Stimulated activated CD8-positive, alpha-beta memory T cell treated with anti-CD3 and anti-CD28 coated beads, Interleukin-12 subunit alpha, Interleukin-12 subunit beta, amount 100 ng/mL, for 1 hour (primary cell): ENCODE measurements around the gene ARHGEF9.

ENCODE experiments used
- DNase-seq: peaks from one replicate; pipeline ENCODE4 v3.0.0-alpha.2; 2020; ENCODE audit warnings: low read depth

ARHGEF9 gene

DNA sequence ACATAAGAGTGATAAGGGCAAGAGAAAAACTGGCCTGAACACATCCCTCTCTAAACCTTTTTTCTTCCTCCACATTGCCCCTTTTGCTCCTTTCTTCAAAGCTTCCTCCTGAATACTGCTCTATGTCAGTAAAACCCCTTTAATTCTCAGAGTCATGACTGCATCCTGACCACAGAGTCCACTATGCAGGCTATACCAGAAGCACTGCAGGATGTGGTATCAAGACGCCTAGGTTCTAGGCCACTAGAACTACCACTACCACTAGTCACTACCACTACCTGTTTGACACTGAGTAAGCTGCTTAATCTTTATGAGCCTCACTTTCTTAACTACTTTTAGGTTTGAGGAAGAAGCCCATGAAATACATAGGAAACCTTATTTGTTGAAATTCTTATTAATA, 38.7 kb downstream of the ARHGEF9 start:
- DNase-seq = no peak

- DNase-seq = no peak
Observed at GRCh38 chrX:63744850-63745394, 40.1 kb downstream of the ARHGEF9 start.

DNA sequence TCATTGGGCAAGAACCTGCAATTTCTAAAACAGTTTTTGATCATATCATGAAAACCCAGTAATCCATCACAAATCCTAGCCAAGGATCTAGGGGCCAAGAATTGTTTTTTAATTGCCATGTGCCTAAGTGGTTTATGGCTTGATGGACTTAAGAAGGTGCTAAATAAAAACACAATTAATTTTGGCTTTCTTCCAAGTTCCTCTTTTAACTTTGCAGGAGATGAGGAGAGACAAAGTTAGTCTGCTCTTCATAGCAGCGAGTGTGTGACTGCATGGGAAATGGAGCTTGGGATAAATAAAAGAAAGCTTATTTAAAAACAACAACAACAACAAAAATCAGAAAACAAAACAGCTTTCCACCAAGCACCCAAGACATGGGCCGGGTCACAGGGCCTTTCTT, 41.4 kb downstream of the ARHGEF9 start:
- no peak for DNase-seq

DNA sequence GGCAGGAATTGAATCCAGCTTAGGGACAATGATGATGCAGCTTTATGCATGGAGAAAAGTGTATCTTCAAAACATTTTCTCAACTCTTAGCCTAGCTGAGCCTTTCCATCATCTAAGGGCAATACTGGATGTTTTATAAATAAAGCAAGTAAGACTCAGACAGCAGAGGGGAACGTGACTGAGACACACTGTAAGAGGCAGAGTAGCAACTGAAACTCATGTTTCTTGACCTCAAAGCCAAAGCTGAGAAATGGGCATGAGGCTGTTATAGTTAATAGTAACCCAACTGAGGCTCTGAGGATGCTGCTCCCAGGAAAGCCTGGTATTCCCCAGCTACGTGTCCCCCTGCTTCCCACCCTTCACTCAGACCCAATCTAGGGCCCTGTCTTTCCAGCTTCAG, 44.6 kb downstream of the ARHGEF9 start:
- no peak for DNase-seq

- no peak for DNase-seq
Observed at GRCh38 chrX:63739885-63740284, 45.1 kb downstream of the ARHGEF9 start.

GRCh38 chrX:63738696-63739095, 46.3 kb downstream of the ARHGEF9 start:
- no peak for DNase-seq

- DNase-seq = no peak
Observed at GRCh38 chrX:63737131-63737921, 47.7 kb downstream of the ARHGEF9 start.

DNA sequence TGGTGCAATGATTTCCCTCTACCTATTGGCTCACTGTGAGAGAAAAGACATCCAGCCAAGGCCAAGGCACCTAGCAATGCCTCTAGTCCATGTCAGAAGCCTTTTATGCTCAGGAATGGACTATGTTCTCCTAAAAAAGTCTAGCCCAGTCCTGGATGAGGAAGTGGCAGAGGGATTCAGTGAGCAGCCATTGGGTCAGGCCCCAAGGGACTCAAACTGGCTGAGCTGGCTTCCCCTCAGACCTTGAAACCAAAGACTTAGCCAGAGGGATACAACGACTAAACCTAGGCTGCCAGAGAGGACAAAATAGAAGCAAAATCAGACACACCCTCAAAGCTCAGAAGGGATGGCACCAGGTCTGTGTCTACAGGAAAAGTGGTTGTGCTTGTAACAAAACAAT, 49.1 kb downstream of the ARHGEF9 start:
- no peak for DNase-seq

- no peak for DNase-seq
Observed at GRCh38 chrX:63720293-63720692, 64.7 kb downstream of the ARHGEF9 start.

DNA sequence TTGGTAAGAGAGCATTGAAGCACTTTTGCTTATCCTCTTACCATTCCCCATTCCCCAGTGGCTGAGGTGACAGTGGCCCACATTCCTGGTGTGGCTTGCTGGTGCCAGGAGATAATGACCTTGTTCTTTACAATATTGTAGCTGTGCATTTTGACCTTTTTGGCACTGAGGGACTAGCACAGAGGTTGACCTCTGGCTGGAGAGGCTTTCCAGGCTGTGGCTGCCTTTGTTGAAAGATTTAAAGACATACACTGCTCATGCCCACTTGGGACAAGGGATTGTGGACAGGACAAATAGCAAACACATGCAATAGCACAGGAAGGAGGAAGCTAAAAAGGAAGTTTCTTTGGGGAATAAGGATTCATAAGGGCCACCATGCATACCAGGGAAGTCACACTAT, 65.4 kb downstream of the ARHGEF9 start:
- no peak for DNase-seq

DNA sequence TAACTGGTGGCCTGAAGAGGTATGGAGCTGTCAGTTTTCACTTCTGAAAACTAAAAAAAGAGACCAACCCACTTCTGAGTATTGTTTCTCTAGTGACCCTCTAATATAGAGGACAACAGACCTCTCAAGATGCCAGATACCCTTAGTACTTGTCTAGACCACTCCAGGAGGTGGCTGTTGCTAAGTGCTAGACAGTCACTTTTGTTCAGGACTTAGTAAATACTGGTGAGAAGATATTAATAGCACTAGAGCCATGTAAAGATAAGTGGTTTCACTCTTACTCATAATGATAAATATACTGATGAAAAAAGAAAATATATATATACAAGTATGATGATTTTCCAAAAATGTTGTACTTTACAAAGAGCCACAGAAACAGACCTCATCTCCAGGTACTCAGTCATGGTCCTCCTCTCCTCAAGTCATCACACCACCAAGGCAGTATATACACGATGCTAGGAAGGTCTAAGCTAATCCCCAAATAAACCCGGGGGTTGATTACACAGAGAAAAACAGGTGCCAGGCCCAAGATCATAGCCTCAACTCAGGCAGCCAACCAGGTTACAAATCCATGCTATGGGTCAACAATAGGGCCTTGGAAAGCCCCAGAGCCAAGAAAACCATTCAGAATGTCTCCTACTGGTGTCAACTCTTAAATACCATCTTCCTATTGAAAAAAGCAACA, 66.9 kb downstream of the ARHGEF9 start:
- no peak for DNase-seq

DNA sequence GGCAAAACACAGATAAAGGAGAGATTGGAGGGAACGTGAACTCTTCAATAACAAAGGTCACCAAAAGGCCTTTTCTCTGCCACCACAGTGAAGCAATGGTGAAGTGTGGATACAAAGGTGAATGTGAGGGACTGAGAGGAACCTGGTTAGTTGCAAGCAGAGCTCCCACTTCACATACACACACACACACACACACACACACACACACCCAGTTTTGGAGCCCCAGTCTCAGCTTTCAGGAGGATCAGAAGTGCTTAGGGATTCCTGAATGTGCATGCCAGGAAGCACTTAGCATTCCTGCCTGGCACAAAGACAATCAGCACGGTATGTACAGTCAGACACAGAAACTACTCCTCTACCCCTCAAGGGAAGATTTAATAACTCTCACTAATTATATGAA, 71.5 kb downstream of the ARHGEF9 start:
- DNase-seq = no peak

GRCh38 chrX:63708801-63709200, 76.2 kb downstream of the ARHGEF9 start:
- no peak for DNase-seq

- no peak for DNase-seq
Observed at GRCh38 chrX:63702556-63702955, 82.5 kb downstream of the ARHGEF9 start.

DNA sequence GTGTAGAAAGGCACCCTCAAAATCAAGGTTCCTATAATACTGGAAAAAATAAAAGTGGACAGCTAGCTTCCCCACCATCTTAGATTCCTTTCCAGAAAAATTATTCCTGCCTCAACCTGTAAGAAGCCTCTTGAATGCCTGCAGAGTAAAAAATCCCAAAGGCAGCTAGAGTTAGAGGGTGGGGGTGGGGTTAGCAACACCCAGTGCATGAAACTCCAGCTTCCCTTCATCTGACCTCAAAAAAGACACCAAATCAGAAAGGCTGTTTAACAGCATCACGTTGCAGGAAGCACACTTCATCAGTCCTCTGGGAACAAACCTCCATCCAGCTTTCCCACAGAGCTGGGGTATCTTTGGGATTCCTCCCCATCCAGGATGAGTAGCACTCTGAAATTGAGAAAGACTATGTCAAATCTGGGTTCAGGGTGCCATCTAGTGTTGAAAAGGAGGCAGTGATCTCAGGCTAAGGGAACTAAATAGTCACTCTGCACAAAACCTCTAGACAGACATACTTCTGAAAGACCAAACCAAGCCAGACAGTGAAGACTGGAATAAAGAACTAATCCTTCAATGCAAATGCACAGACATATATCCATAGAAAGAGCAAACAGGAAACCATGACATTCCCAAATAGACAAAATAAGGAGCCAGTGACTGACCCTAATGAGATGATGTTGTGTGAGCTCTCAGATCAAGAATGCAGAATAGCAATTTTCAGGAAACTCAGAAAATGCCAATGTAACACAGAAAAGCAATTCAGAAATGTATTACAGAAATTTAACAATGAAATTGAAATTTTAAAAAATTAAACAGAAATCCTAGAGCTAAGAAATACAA, 97.9 kb downstream of the ARHGEF9 start:
- DNase-seq = peak; percentile 1

DNA sequence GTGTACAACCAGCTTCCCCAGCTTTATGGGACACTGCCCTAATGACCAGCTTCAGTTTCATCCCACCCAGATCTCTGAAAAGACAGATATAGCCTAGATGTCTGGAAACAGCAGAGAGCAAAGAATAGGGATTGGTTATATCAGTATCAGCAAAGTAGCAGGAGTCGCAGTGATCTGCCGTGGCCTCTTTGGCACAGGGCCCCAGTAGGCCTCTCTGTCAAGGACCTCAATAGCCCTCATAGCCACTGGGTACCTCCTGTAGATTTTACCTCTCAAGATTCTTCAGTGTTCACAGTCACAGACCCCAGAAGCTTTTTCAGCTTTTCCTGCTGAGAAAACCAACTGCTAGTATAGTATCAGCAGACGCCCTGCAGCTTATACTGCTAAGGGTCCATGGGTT, 104.6 kb downstream of the ARHGEF9 start:
- no peak for DNase-seq

GRCh38 chrX:63679432-63679831, 105.6 kb downstream of the ARHGEF9 start:
- no peak for DNase-seq

DNA sequence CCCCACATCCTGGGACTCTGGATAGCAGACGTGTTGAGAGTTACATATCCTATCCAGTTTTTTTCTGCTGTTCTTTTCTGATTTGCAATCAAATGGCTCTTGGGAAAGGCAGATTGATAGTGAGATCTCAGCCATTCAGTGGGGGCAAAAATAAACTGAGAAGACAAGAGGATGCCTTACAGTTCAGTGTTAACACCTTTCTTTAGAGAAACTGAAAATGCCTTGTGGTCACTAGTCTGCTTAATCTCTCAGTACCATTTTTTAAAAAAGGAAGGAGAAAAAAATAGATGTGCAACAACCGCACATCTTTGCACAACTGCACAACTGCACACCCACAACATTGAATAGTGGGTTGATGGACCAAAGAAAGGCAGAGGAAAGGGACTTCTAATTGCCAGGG, 109.3 kb downstream of the ARHGEF9 start:
- no peak for DNase-seq

DNA sequence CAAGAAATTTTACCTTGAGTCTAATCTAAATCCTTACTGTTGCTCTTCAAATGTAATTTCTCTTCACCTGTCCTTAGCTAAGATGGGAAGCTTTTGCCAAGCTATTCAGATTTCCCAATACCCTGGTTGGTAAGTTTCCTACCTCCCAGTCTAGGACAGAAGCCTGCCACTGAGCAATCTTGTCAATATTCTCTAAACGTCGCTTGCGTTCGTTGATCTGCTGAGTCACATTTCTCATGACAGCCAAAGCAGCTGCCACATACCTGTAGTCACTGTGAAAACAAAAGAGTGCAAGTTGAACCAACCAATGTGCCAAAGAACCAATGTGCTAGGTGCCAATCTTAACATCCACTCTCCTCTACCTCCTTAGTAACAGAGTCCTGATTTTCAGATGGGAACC, 111.1 kb downstream of the ARHGEF9 start:
- DNase-seq = no peak

DNA sequence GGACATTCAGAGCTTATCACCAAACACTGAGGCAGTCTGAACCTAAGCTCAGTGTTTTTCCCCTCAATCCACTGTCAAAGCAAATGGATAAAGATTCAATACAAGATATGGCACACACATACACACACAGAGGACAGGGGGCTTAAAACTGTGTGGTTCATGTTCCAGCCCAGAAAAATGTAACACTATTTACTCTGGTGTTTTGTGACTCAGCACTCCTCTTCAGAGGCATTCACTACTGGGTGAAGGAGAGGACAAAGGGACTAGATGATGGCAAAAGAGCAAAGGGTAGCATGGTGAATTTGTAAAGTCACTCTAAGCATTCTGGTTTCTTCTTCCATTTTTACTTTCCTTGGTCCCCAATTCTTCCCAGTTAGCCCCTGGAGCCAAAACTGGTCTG, 120.3 kb downstream of the ARHGEF9 start:
- DNase-seq = no peak

- DNase-seq = no peak
Observed at GRCh38 chrX:63664083-63664482, 120.9 kb downstream of the ARHGEF9 start.

DNA sequence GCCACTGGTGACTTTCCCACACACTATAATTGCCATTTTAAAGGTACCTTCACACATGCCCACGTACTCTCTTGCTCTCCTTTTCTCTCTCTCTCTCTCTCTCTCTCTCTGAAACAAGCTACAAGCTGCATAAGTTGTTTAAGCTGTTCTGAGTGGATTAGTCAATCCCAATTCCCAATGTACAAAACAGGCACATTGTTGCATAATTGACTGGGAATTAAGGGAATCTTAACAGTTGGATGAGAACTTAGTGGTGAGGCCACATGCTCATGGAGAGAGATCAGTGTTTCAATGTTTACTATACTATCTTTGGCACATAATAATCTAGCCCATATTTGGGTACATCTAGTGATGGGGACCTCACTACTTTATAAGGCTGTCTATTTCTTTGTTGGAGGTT, 123.3 kb downstream of the ARHGEF9 start:
- DNase-seq = no peak

GRCh38 chrX:63658920-63659319, 126.1 kb downstream of the ARHGEF9 start:
- no peak for DNase-seq
